GM20000 (cell line): Measurements from ENCODE around the gene LRIG1.

Experiments used
- DNase-seq: peaks from one replicate; pipeline ENCODE4 v3.0.0; 2012; ENCODE audit warnings: low spot score
- CTCF ChIP-seq: IDR thresholded peaks from 2 replicates; pipeline ENCODE4 v1.5.1; 2012; ENCODE audit warnings: mild to moderate bottlenecking, control low read depth; ENCODE audit errors: extremely low read depth, missing control alignments

The LRIG1 gene

GRCh38 chr3:66472313-66473134 is 28.3 kb downstream of the LRIG1 start:
- DNase-seq, result peak; percentile 48
- TF ChIP-seq CTCF, result no peak

- DNase-seq, result no peak
These were observed 29.7 kb downstream of the LRIG1 start for GRCh38 chr3:66470956-66471686.

GRCh38 chr3:66470285-66470684 is 30.5 kb downstream of the LRIG1 start:
- TF ChIP-seq CTCF, result no peak
- no peak for DNase-seq

More at GRCh38 chr3:66470956-66471686, 29.7 kb downstream of the LRIG1 start:
- no peak for TF ChIP-seq CTCF

- peak; percentile 45 for DNase-seq
- TF ChIP-seq CTCF, result no peak
These were observed 31.6 kb downstream of the LRIG1 start for GRCh38 chr3:66469220-66469640.

- no peak for TF ChIP-seq CTCF
- DNase-seq, result no peak
These were observed 32.7 kb downstream of the LRIG1 start for GRCh38 chr3:66467996-66468735.

GRCh38 chr3:66466606-66467270 is 34.1 kb downstream of the LRIG1 start:
- no peak for DNase-seq
- no peak for TF ChIP-seq CTCF
